Neural cell (in vitro differentiated cells): Measurements from ENCODE around the gene LHX2. TPM values are rescaled to one million over a fixed set of nuclear protein-coding genes. Genes with fewer than 3 reads are reported as not detected.

ENCODE experiments used
- H2AFZ ChIP-seq: fragments of 200-600, 300-800 bp; sonication (generic), shearing (Covaris generic); 2 replicates; pipeline ENCODE4 v1.6.0; 2014; ENCODE audit warnings: low read depth, mild to moderate bottlenecking, antibody characterized with exemption, low read length, moderate library complexity
- H3F3A ChIP-seq: fragments of 200-600 bp; shearing (Covaris generic); 2 replicates; pipeline ENCODE4 v1.6.1; 2016; ENCODE audit warnings: mild to moderate bottlenecking, moderate library complexity, mixed read lengths, antibody characterized with exemption, low read length; ENCODE audit not compliant: insufficient read depth, poor library complexity, severe bottlenecking
- H3K27ac ChIP-seq: fragments of 200-600, 300-800 bp; sonication (generic), shearing (Covaris generic); 2 replicates; pipeline ENCODE4 v1.5.1; 2014; ENCODE audit warnings: mild to moderate bottlenecking, low read length, moderate library complexity
- H3K27me3 ChIP-seq: fragments of 300-800, 200-600 bp; sonication (generic), shearing (Covaris generic); 2 replicates; pipeline ENCODE4 v1.6.0; 2014; ENCODE audit warnings: mild to moderate bottlenecking, low read depth, low read length, moderate library complexity; ENCODE audit not compliant: insufficient read depth
- H3K36me3 ChIP-seq: fragments of 300-800, 200-600 bp; sonication (generic), shearing (Covaris generic); 2 replicates; pipeline ENCODE4 v1.5.1; 2014; ENCODE audit warnings: mild to moderate bottlenecking, antibody characterized with exemption, low read length, moderate library complexity; ENCODE audit not compliant: insufficient read depth
- H3K4me2 ChIP-seq: fragments of 300-800, 200-600 bp; sonication (generic), shearing (Covaris generic); 2 replicates; pipeline ENCODE4 v1.6.0; 2014; ENCODE audit warnings: mild to moderate bottlenecking, low read length
- H3K4me3 ChIP-seq: fragments of 300-800, 200-600 bp; sonication (generic), shearing (Covaris generic); 2 replicates; pipeline ENCODE4 v1.5.1; 2014; ENCODE audit warnings: mild to moderate bottlenecking, low read length, moderate library complexity
- H3K79me2 ChIP-seq: fragments of 200-600 bp; shearing (Covaris generic); replicated peaks from 2 replicates; pipeline ENCODE4 v1.6.0; 2014; ENCODE audit warnings: mild to moderate bottlenecking, low read length, moderate library complexity; ENCODE audit not compliant: insufficient read depth
- H3K9ac ChIP-seq: fragments of 300-800, 200-600 bp; sonication (generic), shearing (Covaris generic); 2 replicates; pipeline ENCODE4 v1.6.1; 2016; ENCODE audit warnings: mild to moderate bottlenecking, low read length, mixed read lengths
- H3K9me2 ChIP-seq: fragments of 200-600 bp; shearing (Covaris generic); 2 replicates; pipeline ENCODE4 v1.6.1; 2016; ENCODE audit warnings: mild to moderate bottlenecking, low read length, mixed read lengths; ENCODE audit not compliant: insufficient read depth
- H3K9me3 ChIP-seq: fragments of 200-600, 300-800 bp; sonication (generic), shearing (Covaris generic); 2 replicates; pipeline ENCODE4 v1.6.1; 2016; ENCODE audit warnings: mild to moderate bottlenecking, mixed run types, low read length, moderate library complexity, mixed read lengths
- H4K20me1 ChIP-seq: fragments of 200-600 bp; shearing (Covaris generic); 2 replicates; pipeline ENCODE4 v1.6.1; 2016; ENCODE audit warnings: mild to moderate bottlenecking, mixed run types; ENCODE audit not compliant: insufficient read depth
- EP300 ChIP-seq: fragments of 450-650 bp; conservative IDR thresholded peaks from 2 replicates; pipeline ENCODE4 v1.6.1; 2014; ENCODE audit warnings: antibody characterized with exemption, mild to moderate bottlenecking, moderate library complexity; ENCODE audit not compliant: poor library complexity, severe bottlenecking
- EZH2 ChIP-seq: fragments of 200-600, 300-800 bp; shearing (Covaris generic), sonication (generic); IDR thresholded peaks from 2 replicates; pipeline ENCODE4 v1.6.1; 2014; ENCODE audit warnings: antibody characterized with exemption, low read length, borderline replicate concordance, mild to moderate bottlenecking; ENCODE audit not compliant: insufficient read depth, poor library complexity, severe bottlenecking
- MXI1 ChIP-seq: fragments of 450-650 bp; conservative IDR thresholded peaks from 2 replicates; pipeline ENCODE4 v1.6.1; 2014; ENCODE audit warnings: antibody characterized with exemption, mild to moderate bottlenecking; ENCODE audit not compliant: poor library complexity, severe bottlenecking
- POLR2AphosphoS5 ChIP-seq: IDR thresholded peaks from 2 replicates; pipeline ENCODE4 v1.6.1; 2012
- RAD21 ChIP-seq: fragments of 450-650 bp; conservative IDR thresholded peaks from 2 replicates; pipeline ENCODE4 v1.6.1; 2014; ENCODE audit warnings: antibody characterized with exemption, mild to moderate bottlenecking, moderate library complexity
- SMC3 ChIP-seq: fragments of 450-650 bp; conservative IDR thresholded peaks from 2 replicates; pipeline ENCODE4 v1.6.1; 2014; ENCODE audit warnings: antibody characterized with exemption, mild to moderate bottlenecking, moderate library complexity; ENCODE audit not compliant: poor library complexity
- TAF1 ChIP-seq: IDR thresholded peaks from 2 replicates; pipeline ENCODE4 v1.6.1; 2012; ENCODE audit warnings: low read depth
- polyA plus RNA-seq: library from polyadenylated mRNA; depleted of rRNA; stranded (reverse); fragments of >200 nt; gene quantifications from 2 replicates; pipeline ENCODE4 v1.2.3, GENCODE V29; 2014
- TF ChIP-seq, protein P1 (sequence below): IDR thresholded peaks from 2 replicates; pipeline ENCODE4 v1.6.1; 2012; ENCODE audit warnings: borderline replicate concordance
- TF ChIP-seq, protein P2 (sequence below): fragments of 450-650 bp; IDR thresholded peaks from 2 replicates; pipeline ENCODE4 v1.5.1; 2014; ENCODE audit warnings: antibody characterized with exemption, mild to moderate bottlenecking, moderate library complexity; ENCODE audit not compliant: poor library complexity, severe bottlenecking

Gene LHX2
- polyA plus RNA-seq, 1 donor from 2014 or later: 3.6 TPM

DNA sequence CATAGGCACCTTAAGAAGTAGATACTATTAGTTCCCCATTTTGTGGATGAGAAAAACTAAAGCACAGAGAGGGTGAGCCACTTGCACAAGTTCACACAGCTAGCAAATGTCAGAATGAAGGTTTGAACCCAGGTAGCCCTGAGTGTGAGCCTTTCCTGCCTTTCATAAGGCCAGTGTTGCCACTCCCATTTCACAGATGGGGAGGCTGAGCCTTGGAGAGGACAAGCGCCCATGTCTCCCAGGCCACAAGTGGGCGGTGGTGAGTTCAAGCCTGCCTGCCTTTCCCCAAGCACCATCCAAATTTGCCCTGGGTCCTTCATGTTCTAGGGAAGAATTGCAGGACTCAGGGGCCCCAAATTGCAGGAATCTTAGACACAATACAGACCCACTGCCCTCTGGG, 50.6 kb downstream of the LHX2 start:
- Histone ChIP-seq H3K27me3 (no peaks in the 10 kb centered on the region), H3K4me3 (no peak overlapping the region), H3K4me2 (no peak overlapping the region), H3K36me3 (no peaks in the 10 kb centered on the region), H3K9me3 (no peaks in the 10 kb centered on the region), H3F3A (no peaks in the 10 kb centered on the region), H3K9me2 (no peaks in the 10 kb centered on the region), H3K27ac (no peak overlapping the region), H3K79me2 (no peaks in the 10 kb centered on the region), H4K20me1 (no peaks in the 10 kb centered on the region), H2AFZ (no peak overlapping the region), H3K9ac (no peak overlapping the region)
- TF ChIP-seq EZH2: no peak

DNA sequence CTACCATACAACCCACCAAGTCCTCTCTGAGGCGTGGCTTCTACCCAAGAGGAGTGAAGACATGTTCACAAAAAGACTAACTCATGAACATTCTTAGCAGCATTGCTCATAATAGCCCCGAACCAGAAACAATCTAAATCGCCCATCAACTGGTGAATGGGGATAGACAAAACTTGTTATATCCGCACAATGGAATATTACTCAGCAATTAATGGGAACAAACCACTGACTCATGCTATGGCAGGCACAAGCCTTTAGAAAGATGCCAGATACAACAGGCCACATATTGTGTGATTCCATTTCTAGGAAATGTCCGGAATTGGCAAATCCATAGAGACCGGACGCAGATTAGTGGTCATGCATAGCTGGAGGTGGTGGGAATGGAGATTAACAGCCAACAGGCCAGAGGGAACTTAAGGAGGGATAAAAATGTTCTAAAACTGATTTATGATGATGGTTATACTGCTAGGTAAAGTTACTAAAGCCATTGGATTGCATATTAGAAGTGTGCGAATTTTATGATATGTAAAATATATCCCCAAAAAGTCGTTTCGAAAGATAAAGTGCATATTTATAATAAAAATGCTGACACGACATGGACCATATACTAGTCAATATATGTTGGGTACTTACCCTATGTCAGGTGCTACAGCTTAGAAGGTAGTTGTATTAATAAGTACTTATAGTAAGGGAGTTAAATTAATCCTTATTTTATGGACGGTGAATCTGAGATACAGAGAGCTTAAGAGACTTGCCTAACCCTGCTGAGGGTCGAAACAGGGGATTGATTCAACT, 55.4 kb downstream of the LHX2 start:
- Histone ChIP-seq H3K9me2 (no peaks in the 10 kb centered on the region), H2AFZ (no peak overlapping the region), H3K9me3 (no peaks in the 10 kb centered on the region), H3K4me2 (no peak overlapping the region), H3K79me2 (no peaks in the 10 kb centered on the region), H3K4me3 (no peak overlapping the region), H3K27ac (no peak overlapping the region), H3K9ac (no peak overlapping the region), H3K36me3 (no peaks in the 10 kb centered on the region), H3K27me3 (no peaks in the 10 kb centered on the region), H3F3A (no peaks in the 10 kb centered on the region), H4K20me1 (no peaks in the 10 kb centered on the region)
- TF ChIP-seq, protein P1, sequence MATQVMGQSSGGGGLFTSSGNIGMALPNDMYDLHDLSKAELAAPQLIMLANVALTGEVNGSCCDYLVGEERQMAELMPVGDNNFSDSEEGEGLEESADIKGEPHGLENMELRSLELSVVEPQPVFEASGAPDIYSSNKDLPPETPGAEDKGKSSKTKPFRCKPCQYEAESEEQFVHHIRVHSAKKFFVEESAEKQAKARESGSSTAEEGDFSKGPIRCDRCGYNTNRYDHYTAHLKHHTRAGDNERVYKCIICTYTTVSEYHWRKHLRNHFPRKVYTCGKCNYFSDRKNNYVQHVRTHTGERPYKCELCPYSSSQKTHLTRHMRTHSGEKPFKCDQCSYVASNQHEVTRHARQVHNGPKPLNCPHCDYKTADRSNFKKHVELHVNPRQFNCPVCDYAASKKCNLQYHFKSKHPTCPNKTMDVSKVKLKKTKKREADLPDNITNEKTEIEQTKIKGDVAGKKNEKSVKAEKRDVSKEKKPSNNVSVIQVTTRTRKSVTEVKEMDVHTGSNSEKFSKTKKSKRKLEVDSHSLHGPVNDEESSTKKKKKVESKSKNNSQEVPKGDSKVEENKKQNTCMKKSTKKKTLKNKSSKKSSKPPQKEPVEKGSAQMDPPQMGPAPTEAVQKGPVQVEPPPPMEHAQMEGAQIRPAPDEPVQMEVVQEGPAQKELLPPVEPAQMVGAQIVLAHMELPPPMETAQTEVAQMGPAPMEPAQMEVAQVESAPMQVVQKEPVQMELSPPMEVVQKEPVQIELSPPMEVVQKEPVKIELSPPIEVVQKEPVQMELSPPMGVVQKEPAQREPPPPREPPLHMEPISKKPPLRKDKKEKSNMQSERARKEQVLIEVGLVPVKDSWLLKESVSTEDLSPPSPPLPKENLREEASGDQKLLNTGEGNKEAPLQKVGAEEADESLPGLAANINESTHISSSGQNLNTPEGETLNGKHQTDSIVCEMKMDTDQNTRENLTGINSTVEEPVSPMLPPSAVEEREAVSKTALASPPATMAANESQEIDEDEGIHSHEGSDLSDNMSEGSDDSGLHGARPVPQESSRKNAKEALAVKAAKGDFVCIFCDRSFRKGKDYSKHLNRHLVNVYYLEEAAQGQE: no peak
- TF ChIP-seq SMC3 (no peak), POLR2AphosphoS5 (no peak), RAD21 (no peak), EZH2 (no peak)
- TF ChIP-seq, protein P2, sequence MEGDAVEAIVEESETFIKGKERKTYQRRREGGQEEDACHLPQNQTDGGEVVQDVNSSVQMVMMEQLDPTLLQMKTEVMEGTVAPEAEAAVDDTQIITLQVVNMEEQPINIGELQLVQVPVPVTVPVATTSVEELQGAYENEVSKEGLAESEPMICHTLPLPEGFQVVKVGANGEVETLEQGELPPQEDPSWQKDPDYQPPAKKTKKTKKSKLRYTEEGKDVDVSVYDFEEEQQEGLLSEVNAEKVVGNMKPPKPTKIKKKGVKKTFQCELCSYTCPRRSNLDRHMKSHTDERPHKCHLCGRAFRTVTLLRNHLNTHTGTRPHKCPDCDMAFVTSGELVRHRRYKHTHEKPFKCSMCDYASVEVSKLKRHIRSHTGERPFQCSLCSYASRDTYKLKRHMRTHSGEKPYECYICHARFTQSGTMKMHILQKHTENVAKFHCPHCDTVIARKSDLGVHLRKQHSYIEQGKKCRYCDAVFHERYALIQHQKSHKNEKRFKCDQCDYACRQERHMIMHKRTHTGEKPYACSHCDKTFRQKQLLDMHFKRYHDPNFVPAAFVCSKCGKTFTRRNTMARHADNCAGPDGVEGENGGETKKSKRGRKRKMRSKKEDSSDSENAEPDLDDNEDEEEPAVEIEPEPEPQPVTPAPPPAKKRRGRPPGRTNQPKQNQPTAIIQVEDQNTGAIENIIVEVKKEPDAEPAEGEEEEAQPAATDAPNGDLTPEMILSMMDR: no peak

DNA sequence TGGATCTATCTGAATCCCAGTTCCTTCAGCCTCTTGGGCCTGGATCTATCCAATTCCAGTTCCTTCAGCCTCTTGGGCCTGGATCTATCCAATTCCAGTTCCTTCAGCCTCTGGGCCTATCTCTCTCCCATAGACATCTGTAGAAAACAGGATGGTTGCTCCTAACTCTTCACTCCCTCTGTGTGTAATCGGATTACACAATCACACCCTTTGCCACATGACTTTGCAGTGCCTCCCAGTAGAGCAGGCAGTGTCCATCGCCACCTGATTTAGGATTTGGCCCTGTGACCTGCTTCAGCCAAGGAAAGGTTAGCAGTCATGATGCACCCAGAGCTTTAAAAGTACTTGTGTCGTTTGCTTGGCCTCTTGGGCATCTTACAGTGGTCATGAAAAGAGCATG, 56.7 kb downstream of the LHX2 start:
- no peak overlapping the region for H3K9ac ChIP-seq
- H3K4me2 ChIP-seq: no peak overlapping the region
- H4K20me1 ChIP-seq: no peaks in the 10 kb centered on the region
- H3K27me3 ChIP-seq: no peaks in the 10 kb centered on the region
- no peaks in the 10 kb centered on the region for H3F3A ChIP-seq
- TF ChIP-seq POLR2AphosphoS5: no peak
- no peak for TF ChIP-seq EP300
- no peak for TF ChIP-seq MXI1
- no peak for TF ChIP-seq TAF1
- TF ChIP-seq, protein P2: no peak
- TF ChIP-seq, protein P1: no peak
- no peak for TF ChIP-seq RAD21
- no peak for TF ChIP-seq SMC3
- TF ChIP-seq EZH2: no peak
- no peaks in the 10 kb centered on the region for H3K9me2 ChIP-seq
- no peaks in the 10 kb centered on the region for H3K9me3 ChIP-seq
- no peaks in the 10 kb centered on the region for H3K36me3 ChIP-seq
- no peak overlapping the region for H3K27ac ChIP-seq
- H3K79me2 ChIP-seq: no peaks in the 10 kb centered on the region
- H3K4me3 ChIP-seq: no peak overlapping the region
- H2AFZ ChIP-seq: no peak overlapping the region
